ENCODE data around the gene NUP210L.
"Not testable (repeated sequence)": the region's sequence is repeated elsewhere in the genome, so short reads cannot be mapped to it uniquely, and the experiment has no call there.

NUP210L gene

GRCh38 chr1:154097873-154098272, 57.0 kb downstream of the NUP210L start:
- no peak for DNase-seq (ENCODE audit: low spot score)

GRCh38 chr1:154095456-154096060, 59.3 kb downstream of the NUP210L start:
- DNase-seq (ENCODE audit: low spot score) = no peak

GRCh38 chr1:154094411-154094810, 60.5 kb downstream of the NUP210L start:
- no peak for DNase-seq (ENCODE audit: low spot score)

- no peak for DNase-seq (ENCODE audit: low spot score)
Observed at GRCh38 chr1:154093699-154094098, 61.2 kb downstream of the NUP210L start.

GRCh38 chr1:154091706-154092105, 63.2 kb downstream of the NUP210L start:
- DNase-seq (ENCODE audit: low spot score) = no peak

GRCh38 chr1:154087574-154087973, 67.3 kb downstream of the NUP210L start:
- no peak for DNase-seq (ENCODE audit: low spot score)

GRCh38 chr1:154083057-154083456, 71.8 kb downstream of the NUP210L start:
- DNase-seq (ENCODE audit: low spot score) = not testable (repeated sequence)

GRCh38 chr1:154081386-154082126, 73.3 kb downstream of the NUP210L start:
- no peak for DNase-seq (ENCODE audit: low spot score)

- no peak for DNase-seq (ENCODE audit: low spot score)
Observed at GRCh38 chr1:154076413-154076812, 78.5 kb downstream of the NUP210L start.

GRCh38 chr1:154075746-154076145, 79.1 kb downstream of the NUP210L start:
- DNase-seq (ENCODE audit: low spot score) = no peak

- no peak for DNase-seq (ENCODE audit: low spot score)
Observed at GRCh38 chr1:154062309-154062708, 92.6 kb downstream of the NUP210L start.

GRCh38 chr1:154047436-154047835, 107.4 kb downstream of the NUP210L start:
- DNase-seq (ENCODE audit: low spot score) = not testable (repeated sequence)

GRCh38 chr1:154033697-154034096, 121.2 kb downstream of the NUP210L start:
- not testable (repeated sequence) for DNase-seq (ENCODE audit: low spot score)

- DNase-seq (ENCODE audit: low spot score) = no peak
Observed at GRCh38 chr1:154019940-154020339, 134.9 kb downstream of the NUP210L start.

GRCh38 chr1:154019269-154019668, 135.6 kb downstream of the NUP210L start:
- DNase-seq (ENCODE audit: low spot score) = no peak

- DNase-seq (ENCODE audit: low spot score) = no peak
Observed at GRCh38 chr1:154014154-154014907, 140.5 kb downstream of the NUP210L start.

- DNase-seq (ENCODE audit: low spot score) = not testable (repeated sequence)
Observed at GRCh38 chr1:154012543-154012942, 142.3 kb downstream of the NUP210L start.

- DNase-seq (ENCODE audit: low spot score) = no peak
Observed at GRCh38 chr1:154012129-154012528, 142.7 kb downstream of the NUP210L start.

- no peak for DNase-seq (ENCODE audit: low spot score)
Observed at GRCh38 chr1:154006136-154006535, 148.7 kb downstream of the NUP210L start.

GRCh38 chr1:154000420-154000819, 154.5 kb downstream of the NUP210L start:
- no peak for DNase-seq (ENCODE audit: low spot score)

- DNase-seq (ENCODE audit: low spot score) = not testable (repeated sequence)
Observed at GRCh38 chr1:153996882-153997281, 158.0 kb downstream of the NUP210L start.

GRCh38 chr1:153995640-153996039, 159.2 kb downstream of the NUP210L start:
- DNase-seq (ENCODE audit: low spot score) = no peak

GRCh38 chr1:153995202-153995601, 159.7 kb downstream of the NUP210L start:
- no peak for DNase-seq (ENCODE audit: low spot score)

Measured in ecto neural progenitor cell (in vitro differentiated cells).